Common myeloid progenitor, CD34-positive (primary cell): ENCODE measurements around the gene LCE3D.
A peak's percentile ranks its signal among the peaks of the same experiment; 100 is the strongest.
"Not testable (repeated sequence)": the region's sequence is repeated elsewhere in the genome, so short reads cannot be mapped to it uniquely, and the experiment has no call there.

ENCODE experiments used
- CTCF ChIA-PET: fragments of 350-600 bp; sonication (Branson Sonifier 250); formaldehyde crosslinking; loops from one replicate; lab custom pipeline; 2021; ENCODE audit warnings: antibody characterized with exemption; lab: Charles Lee
- POLR2A ChIA-PET: fragments of 350-600 bp; sonication (Branson Sonifier 250); formaldehyde crosslinking; loops from one replicate; lab custom pipeline; 2021; ENCODE audit warnings: antibody characterized with exemption; lab: Charles Lee
- DNase-seq, 3 donors: peaks; one replicate each; pipeline versions ENCODE4 v3.0.0 to v3.0.0-alpha.2; 2013
- H3K27ac ChIP-seq, 2 experiments: 1 replicate in 1 of 2; 2 replicates in 1 of 2; pipeline ENCODE4 v1.7.0; 2013; ENCODE audit warnings: inconsistent platforms in 2 of 2, low read length in 2 of 2, mild to moderate bottlenecking in 2 of 2, low read depth in 1 of 2, moderate library complexity in 1 of 2; ENCODE audit not compliant: severe bottlenecking in 2 of 2, insufficient read depth in 1 of 2, poor library complexity in 1 of 2
- H3K27me3 ChIP-seq, 5 experiments: replicated peaks in 2 of 5; 1 replicate in 3 of 5; 2 replicates in 2 of 5; pipeline versions ENCODE4 v1.6.1 to v1.7.0; 2013; ENCODE audit warnings: low read length in 4 of 5, mild to moderate bottlenecking in 2 of 5, moderate library complexity in 2 of 5, inconsistent platforms in 1 of 5; ENCODE audit not compliant: insufficient read depth in 5 of 5, control insufficient read depth in 4 of 5
- H3K36me3 ChIP-seq, 4 experiments: 1 replicate in 2 of 4; 2 replicates in 2 of 4; pipeline versions ENCODE4 v1.6.1 to v1.7.0; 2013; ENCODE audit warnings: low read length in 3 of 4, control low read depth in 1 of 4, mild to moderate bottlenecking in 1 of 4; ENCODE audit not compliant: control insufficient read depth in 4 of 4, insufficient read depth in 4 of 4
- H3K4me1 ChIP-seq, 4 experiments: 1 replicate in 3 of 4; 2 replicates in 1 of 4; pipeline versions ENCODE4 v1.6.1 to v1.7.1; 2013; ENCODE audit warnings: low read length in 3 of 4, mild to moderate bottlenecking in 3 of 4, control low read depth in 1 of 4, inconsistent platforms in 1 of 4, moderate library complexity in 1 of 4; ENCODE audit not compliant: control insufficient read depth in 4 of 4, insufficient read depth in 4 of 4; ENCODE audit errors: control extremely low read depth in 1 of 4
- H3K4me3 ChIP-seq, 7 experiments: 1 replicate in 4 of 7; 2 replicates in 3 of 7; pipeline versions ENCODE4 v1.5.1 to v1.7.0; 2013; ENCODE audit warnings: mild to moderate bottlenecking in 7 of 7, low read length in 6 of 7, moderate library complexity in 6 of 7, inconsistent platforms in 2 of 7, low read depth in 2 of 7, control low read depth in 1 of 7; ENCODE audit not compliant: insufficient read depth in 4 of 7, control insufficient read depth in 1 of 7; ENCODE audit errors: extremely low read depth in 1 of 7
- H3K9me3 ChIP-seq, 5 experiments: 1 replicate in 4 of 5; 2 replicates in 1 of 5; pipeline versions ENCODE4 v1.6.1 to v1.7.1; 2013; ENCODE audit warnings: low read length in 4 of 5, mild to moderate bottlenecking in 2 of 5, inconsistent platforms in 1 of 5, low read depth in 1 of 5, moderate library complexity in 1 of 5; ENCODE audit not compliant: control insufficient read depth in 4 of 5, insufficient read depth in 2 of 5; ENCODE audit errors: control extremely low read depth in 1 of 5
- WGBS: methylation state at CpG from one replicate; pipeline ENCODE4 v1.1.5; 2013; ENCODE audit not compliant: insufficient coverage; 5-methylcytosine and 5-hydroxymethylcytosine counted together

LCE3D gene

DNA sequence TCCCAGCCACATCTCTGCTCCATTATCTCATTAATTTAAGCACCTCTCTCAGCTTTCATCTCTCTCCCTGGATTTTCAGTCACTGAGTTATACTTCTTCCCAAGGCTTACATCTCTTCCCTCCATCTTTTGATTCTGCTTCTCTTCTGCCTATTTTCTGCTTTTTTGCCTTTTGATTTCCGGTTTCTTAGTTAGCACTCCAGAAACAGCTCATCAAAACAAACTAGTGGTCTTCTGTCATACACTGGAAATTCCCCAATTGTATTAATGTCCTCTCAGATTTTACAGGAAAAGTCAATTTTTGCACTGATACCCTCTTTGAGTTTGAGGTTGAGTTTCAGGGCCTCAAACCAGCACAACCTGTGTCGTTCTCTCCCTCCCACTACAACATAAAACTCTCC lies 15.2 kb downstream of the LCE3D start:
- Histone ChIP-seq H3K27ac (no peak overlapping the region), H3K36me3 (no peaks in the 10 kb centered on the region), H3K4me3 (no peak overlapping the region), H3K9me3 (peaks cover 0 to 8% (median 0%) of the 10 kb centered on the region in 5 experiments), H3K27me3 (peaks cover 0 to 2% (median 0%) of the 10 kb centered on the region in 5 experiments), H3K4me1 (no peaks in the 10 kb centered on the region)
- DNase-seq, result no peak
- ChIA-PET POLR2A (no interaction called here), CTCF (no interaction called here)
- 83% methylated on average over 1 of the region's 2 CpGs for WGBS

GRCh38 chr1:152548358-152548757 lies 32.0 kb downstream of the LCE3D start:
- H3K4me3 ChIP-seq, H3K36me3 ChIP-seq, H3K27me3 ChIP-seq, CTCF ChIA-PET, H3K4me1 ChIP-seq, POLR2A ChIA-PET, H3K9me3 ChIP-seq, H3K27ac ChIP-seq, DNase-seq: not testable (repeated sequence)
- whole genome bisulfite sequencing, result no CpG with 5 or more reads among the region's 1 CpG

DNA sequence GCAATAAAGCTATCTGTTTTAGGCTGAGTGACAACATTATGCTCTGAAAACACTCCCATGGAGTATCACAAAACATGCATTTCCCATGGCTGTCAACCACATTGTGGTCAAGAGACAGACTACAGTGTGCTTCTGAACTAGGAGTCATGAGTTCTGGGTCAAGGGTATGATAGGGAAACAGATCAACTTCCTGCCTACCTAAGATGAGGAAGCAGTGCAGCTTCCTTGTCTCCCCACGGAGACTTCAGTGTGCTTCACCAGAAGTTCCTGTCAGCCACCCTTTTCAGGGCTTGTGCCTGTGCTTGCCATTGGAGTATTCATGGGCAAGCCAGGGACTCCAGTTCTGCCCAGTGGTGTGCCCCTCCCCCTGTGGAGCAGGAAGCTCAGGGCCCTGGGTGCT lies 33.6 kb downstream of the LCE3D start:
- ChIA-PET POLR2A (no interaction called here), CTCF (interaction anchor here (1.0 to 1.2 kb wide), 2 partner anchors 12 to 60 kb away, joined by 3 read pairs; no protein-coding TSS in a partner anchor)
- H3K4me1 ChIP-seq, result peaks cover 0 to 5% (median 0%) of the 10 kb centered on the region in 4 experiments
- peaks cover 0 to 2% (median 0%) of the 10 kb centered on the region in 5 experiments for H3K9me3 ChIP-seq
- WGBS, result no CpG with 5 or more reads among the region's 1 CpG
- no peaks in the 10 kb centered on the region for H3K36me3 ChIP-seq
- peaks cover 0 to 3% (median 0%) of the 10 kb centered on the region in 5 experiments for H3K27me3 ChIP-seq
- H3K4me3 ChIP-seq, result no peak overlapping the region
- DNase-seq, result no peak
- H3K27ac ChIP-seq, result no peak overlapping the region

DNA sequence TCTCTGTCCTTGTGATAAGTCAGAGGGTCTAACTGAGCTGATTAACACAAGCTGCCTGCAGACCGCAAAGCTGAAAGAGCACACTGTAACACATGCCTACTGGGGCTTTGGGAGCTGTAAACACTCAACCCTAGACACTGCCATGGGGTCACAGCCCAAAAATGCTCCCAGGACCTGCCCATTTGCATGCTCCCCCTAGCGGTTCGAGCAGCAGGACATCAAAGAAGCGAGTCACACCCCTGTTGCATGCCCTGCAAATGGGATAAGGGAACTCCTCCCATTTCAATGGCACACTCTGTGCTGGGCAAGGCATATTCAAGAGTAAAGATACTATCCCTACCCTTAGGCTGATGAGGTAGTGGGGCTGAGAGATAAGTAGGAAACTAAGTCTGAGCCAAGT lies 36.5 kb downstream of the LCE3D start:
- CTCF ChIA-PET, result no interaction called here
- H3K9me3 ChIP-seq, result peaks cover 0 to 2% (median 0%) of the 10 kb centered on the region in 5 experiments

GRCh38 chr1:152539901-152540300 lies 40.4 kb downstream of the LCE3D start:
- H3K4me3 ChIP-seq, result no peak overlapping the region
- no CpG with 5 or more reads among the region's 2 CpGs for WGBS
- H3K4me1 ChIP-seq, result no peaks in the 10 kb centered on the region
- H3K27me3 ChIP-seq, result peaks cover 0 to 15% (median 0%) of the 10 kb centered on the region in 5 experiments
- H3K27ac ChIP-seq, result no peak overlapping the region
- H3K9me3 ChIP-seq, result no peaks in the 10 kb centered on the region
- POLR2A ChIA-PET, result no interaction called here
- CTCF ChIA-PET, result no interaction called here
- H3K36me3 ChIP-seq, result no peaks in the 10 kb centered on the region
- no peak for DNase-seq

More for the DNA sequence above, 36.5 kb downstream of the LCE3D start:
- Histone ChIP-seq H3K4me1 (peaks cover 0 to 5% (median 0%) of the 10 kb centered on the region in 4 experiments), H3K27me3 (peaks cover 0 to 10% (median 0%) of the 10 kb centered on the region in 5 experiments), H3K36me3 (no peaks in the 10 kb centered on the region), H3K27ac (no peak overlapping the region), H3K4me3 (no peak overlapping the region)
- POLR2A ChIA-PET, result no interaction called here
- peak in 2 of 3 donors; percentile 6 to 13 for DNase-seq
- WGBS, result 91% methylated on average over 4 of the region's 4 CpGs

DNA sequence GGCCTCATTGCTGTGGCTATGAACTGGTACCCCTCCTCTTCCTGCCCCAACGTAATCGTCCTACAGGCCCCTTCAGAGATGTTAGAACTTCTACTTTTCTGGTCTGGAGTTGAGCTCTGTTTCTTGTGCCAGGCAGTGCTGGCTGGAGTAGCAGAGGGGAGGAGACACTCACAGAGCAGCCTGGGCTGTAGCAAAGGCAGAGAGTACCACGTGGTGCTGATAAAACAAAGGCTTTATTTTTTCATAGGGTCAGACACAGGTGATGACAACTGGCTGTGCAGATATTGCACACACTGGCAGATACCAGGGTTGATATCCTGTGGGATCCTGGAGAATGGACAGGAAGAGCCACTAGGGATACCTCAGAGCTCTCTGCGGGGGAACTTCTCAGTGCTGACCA lies 42.8 kb downstream of the LCE3D start:
- no peaks in the 10 kb centered on the region for H3K4me1 ChIP-seq
- ChIA-PET POLR2A (no interaction called here), CTCF (interaction anchor here (1.0 kb wide), 1 partner anchor 56 kb away, joined by 3 read pairs; no protein-coding TSS in a partner anchor)
- peaks cover 0 to 17% (median 0%) of the 10 kb centered on the region in 5 experiments for H3K27me3 ChIP-seq
- no peaks in the 10 kb centered on the region for H3K36me3 ChIP-seq
- no peak for DNase-seq
- H3K27ac ChIP-seq, result no peak overlapping the region
- no peak overlapping the region for H3K4me3 ChIP-seq
- H3K9me3 ChIP-seq, result no peaks in the 10 kb centered on the region
- 55% methylated on average over 2 of the region's 4 CpGs for WGBS

DNA sequence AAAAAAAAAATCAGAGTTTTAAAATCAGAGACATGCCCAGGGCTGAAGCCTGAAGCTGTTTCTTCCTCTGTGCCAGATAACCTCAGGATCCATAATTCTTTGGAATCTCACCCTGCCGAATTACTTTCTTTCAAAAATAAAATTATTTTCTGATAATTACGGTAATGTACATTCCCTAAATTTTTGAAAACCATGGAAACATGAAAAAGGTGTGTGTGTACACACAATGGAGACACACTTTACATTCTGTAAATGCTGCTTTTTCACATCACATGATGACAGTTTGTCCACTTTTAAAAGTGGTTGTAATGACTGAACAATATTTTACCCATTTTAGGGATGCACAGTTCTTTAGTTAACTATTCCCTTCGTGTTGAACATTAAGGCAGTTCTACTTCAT lies 44.5 kb downstream of the LCE3D start:
- ChIA-PET CTCF (interaction anchor here (1.6 to 4.3 kb wide), 3 partner anchors 38 to 49 kb away, joined by 5 to 64 read pairs (median 13); no protein-coding TSS in a partner anchor), POLR2A (no interaction called here)
- peaks cover 0 to 6% (median 0%) of the 10 kb centered on the region in 5 experiments for H3K9me3 ChIP-seq
- 88% methylated on average over 1 of the region's 3 CpGs for WGBS
- H3K27me3 ChIP-seq, result peaks cover 0 to 13% (median 0%) of the 10 kb centered on the region in 5 experiments
- H3K36me3 ChIP-seq, result no peaks in the 10 kb centered on the region
- no peak overlapping the region for H3K27ac ChIP-seq
- DNase-seq, result no peak
- no peaks in the 10 kb centered on the region for H3K4me1 ChIP-seq
- no peak overlapping the region for H3K4me3 ChIP-seq
